GM19023 (cell line): Measurements from ENCODE around the gene PANK3.

Experiments used
- ATAC-seq: cut with Tn5 transposase; IDR thresholded peaks from one replicate; pipeline ENCODE4 v1.9.1; 2021; ENCODE audit warnings: mild to moderate bottlenecking, moderate library complexity; ENCODE audit not compliant: unreplicated experiment

PANK3 gene

DNA sequence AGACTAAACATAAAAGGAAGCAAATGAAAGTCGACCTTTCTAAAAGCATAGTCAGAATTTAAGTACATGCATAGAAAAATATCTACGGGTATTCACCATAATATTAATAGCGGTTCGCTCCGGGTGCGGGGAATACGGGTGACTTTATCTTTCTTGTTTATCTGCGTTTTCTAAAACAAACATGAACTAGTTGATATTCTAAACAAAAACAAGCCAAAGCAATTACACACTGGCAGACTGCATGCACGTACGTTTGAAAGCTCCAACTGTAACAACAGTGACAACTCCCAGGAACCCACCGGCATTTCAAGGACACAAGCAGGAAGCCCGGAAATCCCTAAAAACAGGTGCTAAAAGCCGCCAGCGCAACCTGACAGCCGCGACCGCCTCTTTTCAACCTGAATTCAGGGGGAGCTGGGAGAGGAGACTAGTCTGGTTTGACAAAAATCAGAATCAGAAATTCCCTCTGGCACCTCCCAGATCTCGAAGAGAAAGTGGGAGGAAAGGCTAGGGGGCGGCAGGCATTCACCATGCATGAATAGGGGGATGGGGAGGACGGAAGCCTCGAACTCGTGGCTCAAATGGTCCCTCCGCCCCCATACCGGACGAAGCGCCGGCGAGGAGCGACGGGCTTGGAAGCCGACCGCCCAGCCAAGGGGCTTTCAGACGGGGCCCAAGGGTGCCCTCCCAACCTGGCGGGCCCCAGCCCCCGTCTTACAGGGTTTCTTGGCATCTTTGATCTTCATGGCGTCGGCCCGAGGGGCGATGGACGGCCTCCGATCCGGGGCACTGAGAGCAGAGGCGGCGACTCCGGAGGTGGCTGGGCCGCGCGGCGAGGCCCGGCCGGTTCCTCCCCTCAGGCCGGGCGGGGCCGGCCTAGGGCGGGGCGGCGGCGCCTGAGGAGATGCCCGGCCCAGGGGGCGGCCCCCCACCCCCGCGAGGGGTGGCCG, at the start of gene PANK3:
PANK3 (minus strand) TSS at position 831 of the 950 bp plus-strand sequence; CDS start at position 746, 85 bp downstream.
- ATAC-seq, result peak; percentile 71

- ATAC-seq, result no peak
These were observed 45.7 kb upstream of the PANK3 start for GRCh38 chr5:168624850-168625364.

DNA sequence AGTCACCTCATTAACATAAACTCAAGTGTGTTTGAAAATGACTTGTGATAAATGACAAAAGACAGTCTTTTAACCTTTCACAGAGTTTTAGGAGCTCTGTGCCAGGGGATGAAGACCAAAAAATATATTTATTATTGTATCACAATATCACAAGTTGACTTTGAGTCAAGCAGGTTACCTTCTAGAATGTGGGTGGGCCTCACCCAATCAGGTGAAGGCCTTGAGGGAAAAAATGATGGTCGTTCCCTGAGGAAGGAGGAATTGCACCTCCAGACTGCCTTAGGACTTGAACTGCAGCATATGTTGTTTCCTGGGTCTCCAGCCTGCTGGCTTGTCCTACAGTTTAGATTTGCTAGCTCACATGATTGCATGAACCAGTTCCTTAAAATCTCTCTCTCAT, 41.6 kb upstream of the PANK3 start:
- ATAC-seq, result no peak

DNA sequence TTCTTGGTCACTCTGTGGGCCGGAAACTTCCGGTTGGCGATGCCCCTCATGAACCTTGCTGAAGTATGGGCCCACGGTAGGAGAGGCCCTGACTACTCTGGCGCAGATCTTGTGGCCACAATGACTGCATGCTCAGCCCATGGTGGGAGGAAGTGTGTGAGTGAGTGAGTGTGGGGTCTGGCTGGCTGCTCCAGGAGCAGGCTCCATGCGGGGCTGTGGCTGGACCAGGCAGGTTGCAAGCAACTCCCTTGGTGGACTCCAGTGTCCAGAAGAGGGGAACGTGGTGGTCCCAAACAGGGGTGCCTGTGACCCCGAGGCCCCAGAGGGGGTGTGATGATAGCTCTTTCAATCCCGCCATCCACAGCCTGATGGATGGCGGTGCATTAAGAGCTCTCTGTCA, 35.5 kb upstream of the PANK3 start:
- ATAC-seq, result no peak

GRCh38 chr5:168613996-168614395, 34.8 kb upstream of the PANK3 start:
- no peak for ATAC-seq

GRCh38 chr5:168613396-168613795, 34.2 kb upstream of the PANK3 start:
- no peak for ATAC-seq

- ATAC-seq, result no peak
These were observed 33.8 kb upstream of the PANK3 start for GRCh38 chr5:168612996-168613395.

DNA sequence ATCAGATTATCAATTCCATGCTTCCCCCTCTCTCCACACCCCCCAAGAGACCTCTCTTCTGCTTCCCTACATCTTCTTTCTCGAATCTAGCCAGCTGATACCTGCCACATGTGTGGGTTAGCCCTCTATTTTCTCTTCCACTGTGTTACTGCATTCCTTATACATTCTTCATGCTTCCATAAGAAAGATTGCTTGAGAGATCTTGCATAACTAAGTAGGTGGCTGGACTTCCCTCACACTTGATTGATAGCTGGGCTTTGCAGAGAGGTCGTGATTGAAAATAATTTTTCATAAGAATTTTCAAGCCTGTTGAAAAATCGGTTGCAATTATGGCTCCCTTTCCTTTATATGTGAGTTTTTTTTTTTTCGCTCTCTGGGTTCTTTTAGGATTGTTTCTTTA, 33.0 kb upstream of the PANK3 start:
- ATAC-seq, result no peak

DNA sequence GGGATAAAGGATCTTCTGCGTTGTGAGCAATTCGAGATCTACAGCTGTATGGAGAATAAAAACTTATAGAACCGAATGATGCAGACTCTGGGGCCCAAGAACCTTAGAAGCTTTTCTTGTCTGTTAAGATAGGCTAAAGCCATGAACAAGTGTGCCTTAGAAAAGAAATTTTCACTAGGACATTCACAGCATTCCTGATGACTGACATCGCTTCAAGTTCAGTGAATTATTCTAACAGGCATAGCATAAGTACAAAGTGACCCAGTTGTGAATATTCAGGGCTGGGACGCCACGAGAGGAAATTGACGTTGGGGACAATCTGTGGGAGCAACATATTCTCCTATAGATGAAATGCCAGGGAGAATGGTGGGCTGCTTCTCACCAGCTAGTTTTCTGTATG, 32.0 kb upstream of the PANK3 start:
- ATAC-seq, result no peak

GRCh38 chr5:168609806-168610482, 30.8 kb upstream of the PANK3 start:
- no peak for ATAC-seq

- no peak for ATAC-seq
These were observed 29.7 kb upstream of the PANK3 start for GRCh38 chr5:168608821-168609220.

- ATAC-seq, result no peak
These were observed 29.2 kb upstream of the PANK3 start for GRCh38 chr5:168608386-168608785.

DNA sequence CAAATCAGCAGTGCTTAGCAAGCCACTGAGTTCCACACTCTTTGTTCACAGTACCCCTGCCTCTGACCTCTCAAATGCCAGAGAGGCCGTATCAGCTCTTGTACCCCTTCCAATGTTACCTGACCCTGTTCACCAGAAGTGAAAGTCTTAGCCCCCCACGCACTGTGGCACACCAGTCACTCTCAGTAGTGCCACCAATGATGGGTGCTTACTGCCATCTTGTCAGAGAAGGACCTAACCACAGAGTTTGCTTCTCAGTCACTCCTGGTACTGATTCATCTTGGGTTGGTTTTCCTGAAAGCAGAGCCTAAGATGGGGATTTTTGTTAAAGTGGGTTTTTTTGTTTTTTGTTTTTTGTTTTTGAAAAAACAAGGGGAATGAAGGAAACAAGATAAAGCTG, 28.8 kb upstream of the PANK3 start:
- peak; percentile 68 for ATAC-seq

DNA sequence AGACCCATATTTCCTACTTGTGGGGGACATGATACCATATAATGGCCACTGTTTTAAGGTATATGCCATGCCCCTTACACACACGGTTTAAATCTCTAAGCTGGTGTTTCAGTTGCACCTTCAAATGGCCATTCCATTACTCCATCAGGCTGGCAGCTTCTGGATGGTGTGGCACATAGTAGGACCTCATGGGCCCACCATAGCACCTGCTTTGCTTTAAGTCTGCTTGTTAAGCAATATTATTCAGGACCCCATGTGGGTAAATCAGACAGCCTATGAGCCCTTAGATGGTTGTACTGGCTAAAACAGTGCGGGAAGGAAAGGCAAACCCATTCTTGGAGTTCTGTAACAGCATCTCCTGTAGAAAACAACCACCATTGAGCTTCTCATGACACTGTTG, 27.4 kb upstream of the PANK3 start:
- ATAC-seq, result no peak

DNA sequence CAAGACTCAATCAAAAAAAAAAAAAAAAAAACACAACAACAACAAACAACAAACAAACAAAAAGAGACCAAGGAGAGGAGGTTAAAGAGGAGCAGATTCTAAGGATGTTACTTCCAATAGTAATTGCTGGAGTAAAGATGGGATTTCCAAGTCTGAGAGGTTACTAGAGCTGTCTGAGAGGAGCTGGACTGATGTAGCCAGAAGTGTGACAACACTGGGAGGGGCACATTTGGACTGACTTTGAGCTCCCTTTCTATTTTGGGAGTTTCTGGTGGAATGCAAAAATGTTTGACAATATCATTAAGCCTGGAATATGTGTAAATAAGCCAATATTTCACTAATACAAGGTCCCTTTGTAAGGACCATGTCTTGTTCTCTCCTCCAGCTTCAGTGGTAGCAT, 25.3 kb upstream of the PANK3 start:
- no peak for ATAC-seq

DNA sequence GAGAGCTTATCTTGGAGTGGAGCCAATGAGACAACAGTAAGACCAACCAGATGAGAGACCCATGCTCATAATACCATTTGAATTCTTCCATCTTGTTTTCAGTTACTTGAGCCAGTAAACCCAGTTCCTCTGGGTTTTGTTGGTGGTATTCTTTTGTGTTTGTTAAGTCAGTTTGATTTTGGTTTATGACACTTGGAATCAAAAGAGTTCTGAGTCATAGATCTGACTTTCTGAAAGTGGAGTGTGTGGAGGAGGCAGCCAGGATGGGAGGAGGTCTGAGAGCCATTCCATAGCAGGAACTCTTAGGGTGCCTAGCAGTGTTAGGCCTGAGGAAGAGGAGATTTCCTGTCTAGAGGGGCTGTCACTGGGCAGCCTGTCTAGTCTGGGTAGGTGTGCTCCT, 24.6 kb upstream of the PANK3 start:
- ATAC-seq, result no peak

DNA sequence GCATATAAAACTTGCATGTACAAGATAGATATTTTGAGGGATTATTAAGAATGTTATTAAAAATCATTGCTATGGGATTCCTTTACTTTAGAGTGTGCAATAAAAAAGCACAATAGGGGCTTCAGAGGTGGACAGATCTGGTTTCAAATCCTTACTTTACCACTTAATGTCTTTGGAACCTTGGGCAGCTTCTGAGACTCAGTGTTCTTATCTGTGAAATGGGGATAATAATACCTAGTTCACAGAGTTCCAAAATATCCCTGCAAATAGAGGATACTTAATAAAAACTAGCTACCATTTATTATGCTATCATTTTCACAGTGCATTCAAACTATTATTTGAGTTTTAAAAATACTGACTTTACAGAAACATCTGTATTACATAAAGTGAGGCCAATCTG, 23.3 kb upstream of the PANK3 start:
- no peak for ATAC-seq

- no peak for ATAC-seq
These were observed 22.8 kb upstream of the PANK3 start for GRCh38 chr5:168601972-168602371.

GRCh38 chr5:168600409-168600808, 21.2 kb upstream of the PANK3 start:
- ATAC-seq, result no peak

DNA sequence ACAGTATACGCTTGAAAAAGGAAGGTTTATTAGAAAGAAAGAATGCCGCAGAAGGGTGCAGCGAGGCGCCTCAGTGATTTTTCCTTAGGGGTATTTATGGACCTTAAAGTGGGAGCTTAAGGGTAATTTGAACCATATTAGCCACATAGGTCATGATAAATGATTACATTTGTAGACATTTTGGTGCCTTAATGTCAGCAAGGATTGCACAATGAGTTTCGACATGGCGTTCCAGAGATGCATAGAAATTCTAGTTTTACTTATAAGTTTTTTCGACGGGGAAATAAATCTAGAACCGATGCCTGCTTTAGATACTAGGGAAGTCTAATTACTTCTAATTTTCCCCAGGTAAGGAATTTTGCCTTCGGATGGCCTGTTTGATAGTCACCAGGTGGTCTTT, 20.7 kb upstream of the PANK3 start:
- ATAC-seq, result no peak

- ATAC-seq, result no peak
These were observed 19.5 kb upstream of the PANK3 start for GRCh38 chr5:168598639-168599038.

- ATAC-seq, result no peak
These were observed 17.8 kb upstream of the PANK3 start for GRCh38 chr5:168596927-168597326.
